22Rv1 (cell line): Measurements from ENCODE around the gene WDR27.

Source experiments
- H3K27ac ChIP-seq: fragments of 450-650 bp; 2 replicates; pipeline ENCODE4 v1.5.1; 2017
- ZFX ChIP-seq: fragments of 450-650 bp; IDR thresholded peaks from 2 replicates; pipeline ENCODE4 v1.6.1; 2017; ENCODE audit warnings: antibody characterized with exemption, borderline replicate concordance
- TF ChIP-seq, protein P1 (sequence below): fragments of 450-650 bp; IDR thresholded peaks from 2 replicates; pipeline ENCODE4 v1.5.1; 2017; ENCODE audit warnings: mild to moderate bottlenecking

Gene WDR27

DNA sequence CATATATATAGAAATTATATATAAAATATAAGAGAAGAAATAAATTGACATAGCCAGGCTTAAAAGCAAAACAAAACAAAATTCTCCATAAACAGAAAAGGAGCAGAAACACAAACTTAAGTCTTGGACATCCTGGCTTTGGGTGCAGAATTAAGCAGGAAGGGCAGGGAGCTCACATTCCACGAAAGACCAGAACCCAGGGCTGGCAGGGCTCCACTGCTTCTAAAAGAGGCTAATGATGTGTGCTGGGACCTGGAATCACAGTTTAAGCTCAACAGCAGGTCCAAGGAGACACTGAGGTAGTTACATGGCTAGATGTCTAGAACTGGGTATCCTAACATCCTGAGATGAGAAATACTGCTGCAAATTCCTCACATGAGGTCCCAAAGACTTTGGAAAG, 210.3 kb downstream of the WDR27 start:
- TF ChIP-seq, protein P1, sequence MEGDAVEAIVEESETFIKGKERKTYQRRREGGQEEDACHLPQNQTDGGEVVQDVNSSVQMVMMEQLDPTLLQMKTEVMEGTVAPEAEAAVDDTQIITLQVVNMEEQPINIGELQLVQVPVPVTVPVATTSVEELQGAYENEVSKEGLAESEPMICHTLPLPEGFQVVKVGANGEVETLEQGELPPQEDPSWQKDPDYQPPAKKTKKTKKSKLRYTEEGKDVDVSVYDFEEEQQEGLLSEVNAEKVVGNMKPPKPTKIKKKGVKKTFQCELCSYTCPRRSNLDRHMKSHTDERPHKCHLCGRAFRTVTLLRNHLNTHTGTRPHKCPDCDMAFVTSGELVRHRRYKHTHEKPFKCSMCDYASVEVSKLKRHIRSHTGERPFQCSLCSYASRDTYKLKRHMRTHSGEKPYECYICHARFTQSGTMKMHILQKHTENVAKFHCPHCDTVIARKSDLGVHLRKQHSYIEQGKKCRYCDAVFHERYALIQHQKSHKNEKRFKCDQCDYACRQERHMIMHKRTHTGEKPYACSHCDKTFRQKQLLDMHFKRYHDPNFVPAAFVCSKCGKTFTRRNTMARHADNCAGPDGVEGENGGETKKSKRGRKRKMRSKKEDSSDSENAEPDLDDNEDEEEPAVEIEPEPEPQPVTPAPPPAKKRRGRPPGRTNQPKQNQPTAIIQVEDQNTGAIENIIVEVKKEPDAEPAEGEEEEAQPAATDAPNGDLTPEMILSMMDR, result no peak
- no peak overlapping the region for H3K27ac ChIP-seq

DNA sequence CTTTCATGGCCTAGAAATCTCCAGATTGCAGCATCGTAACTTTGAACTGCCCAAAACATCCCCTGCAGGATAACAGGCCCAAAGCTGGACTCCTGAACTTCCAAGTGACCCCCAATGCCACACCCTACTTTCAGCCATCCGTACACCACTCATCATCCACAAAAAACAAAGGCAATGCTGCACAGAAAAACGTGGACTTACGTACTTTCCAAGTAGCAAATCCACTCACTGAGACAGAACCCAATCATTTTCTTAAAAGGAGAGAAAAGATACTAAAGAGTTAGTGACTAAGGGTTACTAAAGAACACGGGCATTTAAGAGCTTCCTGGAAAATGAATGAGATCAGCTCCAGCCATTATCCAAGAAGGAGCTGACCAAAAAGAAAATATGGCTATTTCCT, 211.0 kb downstream of the WDR27 start:
- TF ChIP-seq, protein P1, result no peak
- TF ChIP-seq ZFX, result no peak
- H3K27ac ChIP-seq, result no peak overlapping the region

DNA sequence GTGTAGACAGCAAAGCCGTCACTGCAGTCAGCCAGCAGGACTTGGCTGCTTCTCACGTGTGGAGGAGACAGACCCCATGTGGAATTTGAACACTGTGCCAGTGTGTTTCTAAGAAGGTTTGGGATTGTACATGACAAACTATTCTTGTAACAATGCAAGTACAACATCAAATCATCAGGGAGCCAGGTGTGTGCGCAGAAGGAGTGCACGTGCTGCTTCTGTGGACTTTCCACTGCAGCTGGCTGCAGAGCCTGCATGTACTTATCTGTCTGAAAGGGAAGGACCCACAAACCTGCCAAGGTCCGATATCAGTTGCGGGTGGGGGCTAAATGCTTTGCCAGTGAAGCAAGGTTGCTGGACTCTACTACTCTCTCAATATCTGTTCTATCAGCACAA, 211.6 kb downstream of the WDR27 start:
- TF ChIP-seq ZFX, result no peak
- TF ChIP-seq, protein P1, result no peak
- no peak overlapping the region for H3K27ac ChIP-seq

DNA sequence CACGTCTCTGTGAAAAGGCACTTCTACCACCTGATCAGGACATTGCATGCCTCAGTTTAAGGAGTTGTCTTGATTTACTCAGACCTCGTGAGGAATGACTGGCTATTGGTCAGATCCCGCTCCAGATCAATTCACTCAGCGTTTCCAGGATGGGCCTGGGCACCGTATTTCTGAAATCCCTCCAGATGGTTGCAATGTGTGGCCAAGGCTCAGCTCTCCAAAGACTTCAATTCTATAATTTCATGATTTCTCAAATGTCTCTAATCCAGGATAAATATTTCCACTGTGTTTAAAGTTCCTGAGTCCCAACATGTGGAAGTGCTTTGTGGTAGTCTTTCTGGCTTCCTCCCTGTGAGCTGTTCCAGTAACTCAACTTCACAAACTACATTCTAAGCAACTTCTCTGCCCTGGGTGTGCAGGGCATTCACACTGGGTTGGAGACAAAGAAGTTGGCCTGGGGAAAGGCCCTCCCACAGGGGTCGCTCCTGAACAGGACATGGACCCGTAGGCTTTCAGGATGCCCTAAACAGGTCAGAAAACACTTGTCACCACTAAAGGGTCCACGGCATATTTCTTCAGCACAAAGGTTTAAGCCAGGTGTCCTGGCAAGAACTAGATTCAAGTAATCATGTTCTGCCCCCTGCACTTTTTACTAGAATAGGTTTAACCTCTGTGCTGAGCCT, 212.1 kb downstream of the WDR27 start:
- no peak for TF ChIP-seq ZFX
- TF ChIP-seq, protein P1, result no peak
- no peak overlapping the region for H3K27ac ChIP-seq

DNA sequence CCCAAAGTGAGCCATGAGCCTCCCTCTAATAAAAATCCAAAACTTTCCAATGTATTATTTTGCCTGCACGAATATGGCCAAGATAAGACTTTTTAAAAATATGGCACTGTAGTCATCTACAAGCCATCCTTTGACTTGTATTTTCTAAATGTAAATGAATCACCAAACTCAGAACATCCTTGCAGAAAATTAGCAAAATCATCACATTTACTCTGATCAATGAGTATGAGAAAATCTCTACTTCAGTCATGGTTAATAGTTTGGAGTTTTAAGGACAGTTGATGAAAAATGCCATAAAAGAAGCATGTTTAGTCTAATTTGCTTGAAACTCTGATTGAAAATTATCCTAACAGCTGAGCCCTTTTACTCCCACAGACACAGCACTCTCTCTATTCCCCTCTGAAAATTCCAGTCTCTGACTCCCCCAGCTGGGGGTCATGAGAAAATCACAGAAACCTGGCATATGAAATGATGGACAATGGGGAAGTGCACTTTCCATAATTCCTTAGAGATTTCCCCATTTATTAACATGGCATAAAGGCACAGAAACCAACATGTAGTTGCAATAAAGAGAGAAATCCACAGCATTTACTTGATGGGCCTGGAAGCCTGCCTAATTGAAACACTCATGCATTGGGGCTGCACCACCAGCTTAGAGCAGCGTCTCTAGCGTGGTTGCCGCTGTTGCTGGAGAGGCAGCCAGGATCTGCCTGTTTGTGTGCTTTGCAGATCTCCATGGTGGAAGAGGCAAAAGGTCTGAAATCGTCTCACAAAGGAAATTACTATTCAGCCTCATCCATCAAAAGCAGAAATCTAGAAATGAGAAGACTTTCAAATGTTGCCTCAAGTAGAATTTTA, 214.0 kb downstream of the WDR27 start:
- TF ChIP-seq ZFX, result no peak
- TF ChIP-seq, protein P1, result no peak
- no peak overlapping the region for H3K27ac ChIP-seq

DNA sequence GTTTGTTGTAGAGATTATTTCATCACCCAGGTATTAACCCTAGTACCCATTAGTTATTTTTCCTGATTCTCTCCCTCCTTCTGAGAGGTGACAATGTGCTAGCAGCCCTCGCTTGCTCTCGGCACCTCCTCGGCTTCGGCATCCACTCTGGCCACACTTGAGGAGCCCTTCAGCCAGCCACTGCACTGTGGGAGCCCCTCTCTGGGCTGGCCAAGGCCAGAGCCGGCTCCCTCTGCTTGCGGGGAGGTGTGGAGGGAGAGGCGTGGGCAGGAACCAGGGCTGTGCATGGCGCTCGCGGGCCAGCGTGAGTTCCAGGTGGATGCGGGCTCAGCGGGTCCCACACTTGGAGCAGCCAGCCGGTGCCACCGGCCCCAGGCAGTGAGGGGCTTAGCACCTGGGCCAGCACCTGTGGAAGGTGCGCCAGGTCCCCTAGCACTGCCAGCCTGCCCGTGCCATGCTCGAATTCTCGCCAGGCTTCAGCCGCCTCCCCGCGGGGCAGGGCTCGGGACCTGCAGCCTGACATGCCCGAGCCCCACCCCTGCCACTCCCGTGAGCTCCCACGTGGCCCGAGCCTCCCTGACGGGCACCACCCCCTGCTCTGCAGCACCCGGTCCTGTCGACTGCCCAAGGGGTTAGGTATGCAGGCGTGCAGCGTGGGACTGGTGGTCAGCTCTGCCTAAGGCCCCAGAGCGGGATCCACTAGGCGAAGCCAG, 221.9 kb downstream of the WDR27 start:
- no peak for TF ChIP-seq ZFX
- TF ChIP-seq, protein P1, result no peak
- H3K27ac ChIP-seq, result no peak overlapping the region
